ENCODE data around the gene RGS14. TPM values are rescaled to one million over a fixed set of nuclear protein-coding genes. Genes with fewer than 3 reads are reported as not detected.

Gene RGS14
- total RNA-seq, 1 donor: 3.5 TPM

DNA sequence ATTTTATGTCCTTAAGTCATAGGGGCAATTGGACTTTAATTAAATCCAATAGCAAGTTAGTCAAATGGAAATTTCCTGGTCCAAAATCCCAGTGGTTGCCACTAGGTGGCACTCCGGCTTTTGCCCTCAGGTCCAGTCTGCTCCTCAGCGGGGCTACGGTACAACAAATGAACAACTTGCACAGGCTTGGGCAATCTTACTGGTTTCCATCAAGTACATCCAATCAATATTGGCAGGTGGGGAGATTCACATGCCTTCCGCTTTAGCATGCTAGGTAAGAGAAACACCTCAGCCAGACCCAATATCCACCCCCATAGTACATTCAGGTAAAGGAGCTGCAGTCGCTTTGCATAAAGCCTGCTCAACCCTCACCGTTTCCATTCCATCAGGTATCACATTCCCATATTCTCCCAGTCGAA, 39.8 kb upstream of the RGS14 start:
- no peak overlapping the region for H3K4me3 ChIP-seq (ENCODE audit: low read depth, low read length)
- TF ChIP-seq, protein P1, sequence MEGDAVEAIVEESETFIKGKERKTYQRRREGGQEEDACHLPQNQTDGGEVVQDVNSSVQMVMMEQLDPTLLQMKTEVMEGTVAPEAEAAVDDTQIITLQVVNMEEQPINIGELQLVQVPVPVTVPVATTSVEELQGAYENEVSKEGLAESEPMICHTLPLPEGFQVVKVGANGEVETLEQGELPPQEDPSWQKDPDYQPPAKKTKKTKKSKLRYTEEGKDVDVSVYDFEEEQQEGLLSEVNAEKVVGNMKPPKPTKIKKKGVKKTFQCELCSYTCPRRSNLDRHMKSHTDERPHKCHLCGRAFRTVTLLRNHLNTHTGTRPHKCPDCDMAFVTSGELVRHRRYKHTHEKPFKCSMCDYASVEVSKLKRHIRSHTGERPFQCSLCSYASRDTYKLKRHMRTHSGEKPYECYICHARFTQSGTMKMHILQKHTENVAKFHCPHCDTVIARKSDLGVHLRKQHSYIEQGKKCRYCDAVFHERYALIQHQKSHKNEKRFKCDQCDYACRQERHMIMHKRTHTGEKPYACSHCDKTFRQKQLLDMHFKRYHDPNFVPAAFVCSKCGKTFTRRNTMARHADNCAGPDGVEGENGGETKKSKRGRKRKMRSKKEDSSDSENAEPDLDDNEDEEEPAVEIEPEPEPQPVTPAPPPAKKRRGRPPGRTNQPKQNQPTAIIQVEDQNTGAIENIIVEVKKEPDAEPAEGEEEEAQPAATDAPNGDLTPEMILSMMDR (IDR thresholded peaks at IDR 0.05; ENCODE audit: insufficient read depth, low read depth, low read length): peak; percentile 89
- peak; percentile 85 for DNase-seq (ENCODE audit: low read depth)

DNA sequence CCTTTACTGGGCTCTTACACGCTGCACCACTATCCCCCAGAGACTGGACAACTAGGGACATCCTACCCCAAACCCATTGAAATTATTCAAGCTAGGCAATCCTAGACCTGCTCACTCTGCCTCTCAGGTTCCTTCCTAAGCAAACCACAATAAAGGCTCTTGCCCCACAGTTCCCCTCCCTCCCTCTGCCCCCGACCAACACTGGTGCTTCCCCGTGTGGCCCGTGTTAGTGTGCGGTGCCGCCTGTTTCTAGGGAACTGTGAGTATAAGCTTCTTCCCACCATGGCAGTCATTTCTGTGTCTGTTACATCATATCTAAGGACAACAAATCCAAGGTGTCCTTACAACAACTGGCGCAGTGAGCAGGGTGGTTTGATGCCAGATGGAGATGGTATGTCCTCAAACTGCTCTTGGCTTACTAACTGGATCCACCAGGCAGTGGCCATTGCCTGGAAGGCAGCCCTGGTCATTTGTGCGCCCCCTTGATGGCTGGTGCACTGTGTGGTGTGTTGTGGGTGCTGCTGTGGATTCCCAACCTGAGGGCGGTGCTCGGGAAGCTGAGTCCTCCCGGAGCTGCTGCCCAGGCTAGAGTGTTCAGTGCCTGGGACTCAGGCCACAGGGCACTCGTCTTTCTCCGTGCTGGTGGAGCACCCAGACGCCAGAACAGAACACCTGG, 37.7 kb upstream of the RGS14 start:
- no peak overlapping the region for H3K4me3 ChIP-seq (ENCODE audit: low read depth, low read length)
- no peak for DNase-seq (ENCODE audit: low read depth)
- TF ChIP-seq, protein P1 (IDR thresholded peaks at IDR 0.05; ENCODE audit: insufficient read depth, low read depth, low read length): no peak

DNA sequence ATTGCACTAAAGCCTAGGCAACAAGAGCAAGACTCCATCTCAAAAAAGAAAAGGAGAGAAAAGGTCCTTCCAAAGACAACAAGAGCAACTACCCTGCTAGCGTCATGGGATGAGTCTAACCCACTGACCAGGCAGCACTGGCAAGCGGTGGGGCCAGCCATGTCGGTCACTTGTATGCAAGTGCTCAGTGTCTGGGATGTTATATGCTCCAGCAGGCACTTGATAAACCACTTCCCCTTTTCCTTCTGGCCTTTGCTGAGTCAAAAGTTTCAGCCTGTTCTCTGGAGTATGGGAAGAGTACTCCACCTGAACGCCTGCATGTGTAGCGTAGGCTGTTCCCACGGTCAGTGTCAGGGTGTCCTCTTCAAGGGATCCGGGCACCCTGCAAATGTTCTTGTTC, 36.8 kb upstream of the RGS14 start:
- no peak for DNase-seq (ENCODE audit: low read depth)
- TF ChIP-seq, protein P1 (IDR thresholded peaks at IDR 0.05; ENCODE audit: insufficient read depth, low read depth, low read length): no peak
- no peak overlapping the region for H3K4me3 ChIP-seq (ENCODE audit: low read depth, low read length)

DNA sequence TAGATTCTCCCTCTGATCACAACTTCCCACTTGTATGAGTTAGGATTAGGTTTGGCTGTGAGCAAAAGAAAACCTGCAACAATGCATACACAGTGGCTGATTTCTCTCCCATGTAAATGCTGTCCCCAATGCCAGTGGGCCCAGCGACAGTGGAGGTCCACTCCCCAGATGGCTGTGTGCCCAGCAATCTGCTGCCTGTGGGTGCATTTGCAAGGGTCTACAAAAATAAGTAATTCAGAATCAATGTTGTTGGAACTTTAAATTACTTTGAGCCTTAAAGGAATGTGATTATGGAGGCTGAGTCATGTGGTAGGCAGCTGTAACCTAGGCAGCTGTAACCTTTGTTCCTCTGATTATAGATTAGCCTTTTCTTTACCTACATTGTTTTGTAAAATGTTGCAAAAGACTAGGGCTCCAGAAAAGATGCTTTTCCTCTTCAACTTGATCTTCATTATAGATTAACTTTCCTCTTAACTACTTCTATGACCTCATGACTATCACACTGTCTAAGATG, 31.8 kb upstream of the RGS14 start:
- H3K4me3 ChIP-seq (ENCODE audit: low read depth, low read length): no peak overlapping the region
- no peak for DNase-seq (ENCODE audit: low read depth)
- TF ChIP-seq, protein P1 (IDR thresholded peaks at IDR 0.05; ENCODE audit: insufficient read depth, low read depth, low read length): no peak

DNA sequence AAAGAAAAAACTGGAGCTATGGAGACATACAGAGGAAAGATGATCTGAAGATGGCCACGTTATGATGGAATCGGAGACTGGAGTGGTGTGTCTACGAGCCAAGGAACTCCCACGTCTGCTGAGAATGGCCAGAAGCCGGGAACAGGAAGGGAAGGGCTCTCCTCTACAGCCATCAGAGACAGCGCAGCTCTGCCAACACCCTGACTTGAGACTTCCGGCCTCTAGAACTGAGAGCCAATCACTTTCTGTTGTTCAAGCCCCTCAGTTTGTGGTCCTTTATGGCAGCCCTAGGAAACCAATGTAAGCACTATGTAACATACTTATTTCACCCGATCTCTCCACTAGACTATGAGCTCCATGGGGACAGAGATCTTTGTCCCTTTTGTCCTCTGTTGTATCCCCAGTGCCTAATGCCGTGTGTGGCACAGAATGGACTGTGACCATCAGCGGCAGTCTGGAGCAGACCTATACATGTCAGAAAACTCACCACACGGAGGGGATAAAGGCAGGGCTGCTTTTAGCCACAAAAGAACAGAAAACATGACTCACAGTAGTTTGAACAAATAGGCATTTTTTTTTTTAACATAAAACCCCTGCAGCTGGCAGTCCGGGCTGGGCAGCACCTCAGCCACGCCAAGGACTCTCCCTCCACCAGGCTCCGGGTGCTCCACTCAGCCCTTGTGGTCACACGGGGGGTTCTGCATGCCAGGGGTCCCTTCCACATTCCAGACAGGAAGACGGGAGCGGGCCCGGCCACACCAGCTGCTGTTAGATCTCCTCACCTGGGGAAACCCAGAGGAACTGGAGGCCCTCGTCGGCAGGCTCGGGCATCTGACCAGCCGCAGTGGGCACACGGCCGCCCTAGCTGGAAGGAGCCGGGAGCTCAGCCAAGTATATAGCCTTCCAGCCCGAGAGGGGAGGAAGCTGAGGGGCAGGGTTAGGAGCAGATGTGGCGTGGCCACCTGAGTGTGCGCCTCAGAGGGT, 29.9 kb upstream of the RGS14 start:
- H3K4me3 ChIP-seq (ENCODE audit: low read depth, low read length): no peak overlapping the region
- DNase-seq (ENCODE audit: low read depth): peak; percentile 50
- TF ChIP-seq, protein P1 (IDR thresholded peaks at IDR 0.05; ENCODE audit: insufficient read depth, low read depth, low read length): no peak

DNA sequence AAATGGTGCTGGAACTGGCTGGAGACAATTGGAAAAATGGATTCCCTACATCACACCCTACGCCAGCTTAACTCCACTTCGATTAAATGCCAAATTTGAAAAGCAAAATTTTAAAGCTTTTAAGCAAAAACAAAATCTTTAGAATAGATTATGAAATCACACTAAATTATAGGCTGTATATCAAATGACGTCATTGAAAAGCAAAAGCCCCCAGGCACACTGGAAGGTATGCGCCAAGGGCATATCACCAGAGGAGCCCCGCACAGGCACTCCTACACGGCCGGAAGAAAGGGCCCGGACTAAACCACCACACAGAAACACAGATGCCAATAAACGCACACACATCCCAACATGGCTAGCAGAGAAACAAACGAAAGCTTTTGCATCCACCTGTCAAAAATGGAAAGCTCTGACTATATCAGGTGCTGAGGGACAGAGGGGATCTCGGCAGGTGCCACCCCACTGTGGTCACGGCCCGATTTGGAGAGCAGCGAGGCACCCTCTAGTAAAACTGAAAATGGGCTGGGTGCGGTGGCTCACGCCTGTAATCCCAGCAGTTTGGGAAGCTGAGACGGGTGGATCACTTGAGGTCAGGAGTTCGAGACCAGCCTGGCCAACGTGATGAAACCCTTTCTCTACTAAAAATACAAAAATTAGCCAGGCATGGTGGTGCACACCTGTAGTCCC, 29.0 kb upstream of the RGS14 start:
- TF ChIP-seq, protein P1 (IDR thresholded peaks at IDR 0.05; ENCODE audit: insufficient read depth, low read depth, low read length): no peak
- DNase-seq (ENCODE audit: low read depth): no peak
- H3K4me3 ChIP-seq (ENCODE audit: low read depth, low read length): no peak overlapping the region
